Glutamatergic neuron (in vitro differentiated cells): ENCODE data around the gene BPIFB6. TPM values are rescaled to one million over a fixed set of nuclear protein-coding genes. Genes with fewer than 3 reads are reported as not detected.

ENCODE experiments used
- DNase-seq: peaks from one replicate; pipeline ENCODE4 v3.0.0; 2022
- H3K27ac Mint-ChIP-seq: one replicate; pipeline ENCODE4 v1.8.0; 2020; ENCODE audit warnings: mild to moderate bottlenecking, mixed read lengths, inconsistent platforms; ENCODE audit not compliant: unreplicated experiment
- H3K27me3 Mint-ChIP-seq: one replicate; pipeline ENCODE4 v1.8.0; 2020; ENCODE audit warnings: mild to moderate bottlenecking, moderate library complexity, mixed read lengths, inconsistent platforms; ENCODE audit not compliant: unreplicated experiment
- H3K36me3 Mint-ChIP-seq: one replicate; pipeline ENCODE4 v1.8.0; 2020; ENCODE audit warnings: mild to moderate bottlenecking, mixed read lengths, inconsistent platforms; ENCODE audit not compliant: unreplicated experiment
- H3K4me1 Mint-ChIP-seq: one replicate; pipeline ENCODE4 v1.8.0; 2020; ENCODE audit warnings: mild to moderate bottlenecking, low read depth, mixed read lengths, inconsistent platforms; ENCODE audit not compliant: unreplicated experiment
- H3K4me3 Mint-ChIP-seq: one replicate; pipeline ENCODE4 v1.8.0; 2020; ENCODE audit warnings: mild to moderate bottlenecking, mixed read lengths, inconsistent platforms; ENCODE audit not compliant: unreplicated experiment
- H3K9me3 Mint-ChIP-seq: one replicate; pipeline ENCODE4 v1.8.0; 2020; ENCODE audit warnings: mild to moderate bottlenecking, moderate library complexity, mixed read lengths, inconsistent platforms; ENCODE audit not compliant: unreplicated experiment
- total RNA-seq: library from RNA; stranded (reverse); fragmentation: NEBNext Ultra II Directional; extraction: Animal tissue kit (Norgen Biotek cat#: 25700); gene quantifications from one replicate; pipeline ENCODE4 v1.2.1, GENCODE V29; 2021; ENCODE audit not compliant: unreplicated experiment
- TF ChIP-seq, protein P1 (sequence below): fragments of 200-600 bp; sonication (generic); IDR thresholded peaks from one replicate; pipeline ENCODE4 v1.5.0; 2021; ENCODE audit not compliant: partially characterized antibody, unreplicated experiment

Gene BPIFB6
- total RNA-seq, 1 donor from 2014 or later: not detected

DNA sequence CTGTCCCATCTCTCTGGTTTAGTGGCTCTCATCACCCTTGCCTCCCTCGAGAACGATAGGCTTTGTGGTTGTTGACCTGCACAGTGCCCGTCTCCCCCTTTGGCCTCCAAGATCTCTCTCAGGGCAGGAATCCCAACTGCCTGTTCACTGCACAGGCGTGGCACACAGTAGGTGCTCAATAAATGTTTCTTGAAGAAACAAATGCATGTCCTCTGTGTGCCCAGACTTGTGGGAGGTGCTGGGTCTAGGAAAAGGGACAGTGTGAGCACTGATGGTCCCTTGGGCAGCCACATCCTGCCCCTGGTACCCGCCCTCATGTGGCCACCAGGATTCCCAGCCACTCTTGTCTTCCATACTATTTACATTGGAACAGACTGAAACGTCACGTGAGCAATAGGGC, 2.6 kb upstream of the BPIFB6 start:
- TF ChIP-seq, protein P1, sequence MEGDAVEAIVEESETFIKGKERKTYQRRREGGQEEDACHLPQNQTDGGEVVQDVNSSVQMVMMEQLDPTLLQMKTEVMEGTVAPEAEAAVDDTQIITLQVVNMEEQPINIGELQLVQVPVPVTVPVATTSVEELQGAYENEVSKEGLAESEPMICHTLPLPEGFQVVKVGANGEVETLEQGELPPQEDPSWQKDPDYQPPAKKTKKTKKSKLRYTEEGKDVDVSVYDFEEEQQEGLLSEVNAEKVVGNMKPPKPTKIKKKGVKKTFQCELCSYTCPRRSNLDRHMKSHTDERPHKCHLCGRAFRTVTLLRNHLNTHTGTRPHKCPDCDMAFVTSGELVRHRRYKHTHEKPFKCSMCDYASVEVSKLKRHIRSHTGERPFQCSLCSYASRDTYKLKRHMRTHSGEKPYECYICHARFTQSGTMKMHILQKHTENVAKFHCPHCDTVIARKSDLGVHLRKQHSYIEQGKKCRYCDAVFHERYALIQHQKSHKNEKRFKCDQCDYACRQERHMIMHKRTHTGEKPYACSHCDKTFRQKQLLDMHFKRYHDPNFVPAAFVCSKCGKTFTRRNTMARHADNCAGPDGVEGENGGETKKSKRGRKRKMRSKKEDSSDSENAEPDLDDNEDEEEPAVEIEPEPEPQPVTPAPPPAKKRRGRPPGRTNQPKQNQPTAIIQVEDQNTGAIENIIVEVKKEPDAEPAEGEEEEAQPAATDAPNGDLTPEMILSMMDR: no peak
- no peaks in the 10 kb centered on the region for H3K9me3 Mint-ChIP-seq
- DNase-seq: no peak

DNA sequence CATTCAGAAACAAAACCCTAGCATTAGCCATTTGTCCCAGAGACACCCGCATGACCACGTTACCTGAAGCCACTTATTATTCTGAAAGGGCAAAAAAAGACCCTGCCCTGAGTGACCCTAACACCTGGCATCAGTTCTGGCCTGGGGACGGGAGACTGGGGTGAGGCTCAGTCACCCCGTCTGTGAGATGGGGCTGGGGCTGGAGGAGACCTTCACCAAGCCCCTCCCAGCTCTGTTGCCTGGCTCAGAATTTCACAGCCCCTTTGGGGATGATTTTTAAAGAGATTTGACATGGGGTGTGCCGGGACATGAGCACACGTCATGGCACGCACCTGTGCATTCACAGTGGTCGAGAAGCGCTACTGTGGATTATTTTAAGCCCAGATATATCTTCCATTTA, 1.4 kb upstream of the BPIFB6 start:
- H3K9me3 Mint-ChIP-seq: peaks cover 2% of the 10 kb centered on the region
- peaks cover 3% of the 10 kb centered on the region for H3K27me3 Mint-ChIP-seq
- H3K27ac Mint-ChIP-seq: no peak overlapping the region
- H3K36me3 Mint-ChIP-seq: peaks cover 5% of the 10 kb centered on the region
- DNase-seq: no peak
- H3K4me3 Mint-ChIP-seq: no peak overlapping the region
- H3K4me1 Mint-ChIP-seq: no peaks in the 10 kb centered on the region
- TF ChIP-seq, protein P1: no peak

More for the DNA sequence above, 2.6 kb upstream of the BPIFB6 start:
- Mint-ChIP-seq H3K27ac (no peak overlapping the region), H3K4me3 (no peak overlapping the region), H3K36me3 (peaks cover 5% of the 10 kb centered on the region), H3K27me3 (peaks cover 3% of the 10 kb centered on the region), H3K4me1 (no peaks in the 10 kb centered on the region)

DNA sequence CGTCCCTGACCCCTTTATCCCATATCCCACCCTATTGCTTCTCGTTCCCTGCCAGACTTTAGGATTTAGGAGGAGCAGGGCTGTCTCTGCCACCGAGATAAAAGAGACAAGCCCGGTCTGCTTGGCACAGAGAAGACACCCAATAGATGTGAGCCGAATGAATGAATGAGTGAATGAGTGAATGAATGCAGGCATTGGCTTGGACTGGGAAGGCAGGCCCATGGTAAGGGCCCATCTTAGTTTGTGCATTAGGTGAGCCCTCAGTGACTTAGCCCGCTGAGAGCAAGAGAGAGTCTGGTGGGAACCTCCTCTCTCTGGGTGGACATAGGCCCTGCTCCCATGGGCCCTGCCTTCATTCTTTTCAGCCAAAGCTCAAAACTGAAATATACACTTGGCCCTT, 879 bp upstream of the BPIFB6 start:
- H3K27me3 Mint-ChIP-seq: peaks cover 3% of the 10 kb centered on the region
- peaks cover 3% of the 10 kb centered on the region for H3K9me3 Mint-ChIP-seq
- H3K36me3 Mint-ChIP-seq: peaks cover 5% of the 10 kb centered on the region
- H3K4me1 Mint-ChIP-seq: no peaks in the 10 kb centered on the region
- H3K4me3 Mint-ChIP-seq: no peak overlapping the region
- H3K27ac Mint-ChIP-seq: no peak overlapping the region
- TF ChIP-seq, protein P1: no peak
- DNase-seq: no peak

DNA sequence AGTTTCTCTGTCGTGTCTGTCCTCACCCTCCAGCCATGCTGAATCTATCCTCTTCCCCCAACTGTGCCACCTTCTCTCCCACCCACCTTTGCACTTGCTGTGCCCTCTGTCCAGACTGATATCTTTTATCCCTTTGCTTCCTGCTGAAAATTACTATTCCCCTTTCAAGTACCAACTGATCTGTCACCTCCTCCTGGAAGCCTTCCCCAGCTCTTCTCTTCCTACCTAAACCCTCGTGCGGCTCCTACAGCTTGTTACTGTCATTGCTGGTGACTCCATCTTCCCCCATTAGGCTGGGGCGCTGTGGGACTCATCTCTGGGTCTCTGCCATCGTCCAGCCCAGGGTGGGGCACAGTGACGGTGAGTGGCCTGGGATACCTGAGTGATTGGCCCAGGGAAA, 1.1 kb downstream of the BPIFB6 start:
- Mint-ChIP-seq H3K4me1 (no peaks in the 10 kb centered on the region), H3K27me3 (peaks cover 3% of the 10 kb centered on the region), H3K4me3 (no peak overlapping the region), H3K9me3 (peaks cover 5% of the 10 kb centered on the region), H3K27ac (no peak overlapping the region), H3K36me3 (peaks cover 5% of the 10 kb centered on the region)
- TF ChIP-seq, protein P1: no peak
- DNase-seq: no peak

DNA sequence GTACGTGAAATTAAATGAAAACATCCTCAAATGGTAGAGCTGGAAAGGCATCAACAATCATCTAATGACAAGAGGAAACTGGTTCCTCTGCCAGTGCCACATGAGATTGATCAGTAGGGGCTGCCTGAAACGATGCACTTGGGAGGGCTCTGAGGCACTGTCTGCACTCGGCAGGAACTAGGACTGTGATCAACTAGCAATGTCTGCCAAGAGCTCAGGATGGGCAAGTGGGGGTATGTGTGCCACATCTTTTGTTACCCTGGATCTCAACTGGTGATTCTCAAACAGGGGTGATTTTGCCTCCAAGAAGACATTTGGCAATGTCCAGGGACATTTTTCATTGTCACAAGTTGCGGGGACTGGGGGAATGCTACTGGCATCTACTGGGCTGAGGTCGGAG, 1.9 kb downstream of the BPIFB6 start:
- no peak overlapping the region for H3K4me3 Mint-ChIP-seq
- H3K27me3 Mint-ChIP-seq: peaks cover 8% of the 10 kb centered on the region
- TF ChIP-seq, protein P1: no peak
- H3K36me3 Mint-ChIP-seq: peaks cover 12% of the 10 kb centered on the region
- H3K4me1 Mint-ChIP-seq: no peaks in the 10 kb centered on the region
- DNase-seq: no peak
- no peak overlapping the region for H3K27ac Mint-ChIP-seq
- peaks cover 7% of the 10 kb centered on the region for H3K9me3 Mint-ChIP-seq
